Right lobe of liver (tissue), 4 donors: Measurements from ENCODE around the gene STPG4.
"Not testable (repeated sequence)": the region's sequence is repeated elsewhere in the genome, so short reads cannot be mapped to it uniquely, and the experiment has no call there.

Experiments
- POLR2A ChIP-seq: fragments of 450-650 bp; IDR thresholded peaks from one replicate; pipeline ENCODE4 v1.6.1; 2017; ENCODE audit warnings: antibody characterized with exemption, mild to moderate bottlenecking
- TF ChIP-seq, protein P1 (sequence below), 4 donors: fragments of 200-600 bp in 3 of 4; fragments of 450-650 bp in 1 of 4; IDR thresholded peaks; one replicate each; pipeline versions ENCODE4 v1.5.1 to v1.8.0; 2016 to 2022; ENCODE audit warnings: antibody characterized with exemption in 4 of 4, mild to moderate bottlenecking in 2 of 4
- donor health status: DM: no; HTN: no; CAD: no.
- donor health status: DM: no; HTN: no; CAD: no.
- donor health status: DM: no; HTN: yes; CAD: no.

DNA sequence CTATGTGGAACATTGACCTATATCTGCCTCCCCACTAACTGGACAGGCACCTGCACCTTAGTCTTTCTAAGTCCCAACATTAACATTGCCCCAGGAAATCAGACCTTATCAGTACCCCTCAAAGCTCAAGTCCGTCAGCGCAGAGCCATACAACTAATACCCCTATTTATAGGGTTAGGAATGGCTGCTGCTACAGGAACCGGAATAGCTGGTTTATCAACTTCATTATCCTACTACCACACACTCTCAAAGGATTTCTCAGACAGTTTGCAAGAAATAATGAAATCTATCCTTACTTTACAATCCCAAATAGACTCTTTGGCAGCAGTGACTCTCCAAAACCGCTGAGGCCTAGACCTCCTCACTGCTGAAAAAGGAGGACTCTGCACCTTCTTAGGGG, 48.9 kb downstream of the STPG4 start:
- TF ChIP-seq, protein P1, sequence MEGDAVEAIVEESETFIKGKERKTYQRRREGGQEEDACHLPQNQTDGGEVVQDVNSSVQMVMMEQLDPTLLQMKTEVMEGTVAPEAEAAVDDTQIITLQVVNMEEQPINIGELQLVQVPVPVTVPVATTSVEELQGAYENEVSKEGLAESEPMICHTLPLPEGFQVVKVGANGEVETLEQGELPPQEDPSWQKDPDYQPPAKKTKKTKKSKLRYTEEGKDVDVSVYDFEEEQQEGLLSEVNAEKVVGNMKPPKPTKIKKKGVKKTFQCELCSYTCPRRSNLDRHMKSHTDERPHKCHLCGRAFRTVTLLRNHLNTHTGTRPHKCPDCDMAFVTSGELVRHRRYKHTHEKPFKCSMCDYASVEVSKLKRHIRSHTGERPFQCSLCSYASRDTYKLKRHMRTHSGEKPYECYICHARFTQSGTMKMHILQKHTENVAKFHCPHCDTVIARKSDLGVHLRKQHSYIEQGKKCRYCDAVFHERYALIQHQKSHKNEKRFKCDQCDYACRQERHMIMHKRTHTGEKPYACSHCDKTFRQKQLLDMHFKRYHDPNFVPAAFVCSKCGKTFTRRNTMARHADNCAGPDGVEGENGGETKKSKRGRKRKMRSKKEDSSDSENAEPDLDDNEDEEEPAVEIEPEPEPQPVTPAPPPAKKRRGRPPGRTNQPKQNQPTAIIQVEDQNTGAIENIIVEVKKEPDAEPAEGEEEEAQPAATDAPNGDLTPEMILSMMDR (IDR thresholded peaks at IDR 0.05): not testable (repeated sequence)
- not testable (repeated sequence) for TF ChIP-seq POLR2A
